DOHH2 (cell line): Measurements from ENCODE around the gene GSS.

Experiments used
- H3F3A ChIP-seq: fragments of 200-600 bp; sonication (generic), shearing (Covaris generic); 2 replicates; pipeline ENCODE4 v1.6.0; 2016; ENCODE audit warnings: antibody characterized with exemption, mild to moderate bottlenecking; ENCODE audit not compliant: control insufficient read depth, insufficient read depth
- H3K27ac ChIP-seq: fragments of 200-600 bp; sonication (generic); 2 replicates; pipeline ENCODE4 v1.5.1; 2014; ENCODE audit warnings: low read depth, mild to moderate bottlenecking, low read length, moderate library complexity
- H3K27me3 ChIP-seq: fragments of 200-600 bp; sonication (generic); 2 replicates; pipeline ENCODE4 v1.6.1; 2014; ENCODE audit warnings: mild to moderate bottlenecking, low read length, mixed read lengths; ENCODE audit not compliant: control insufficient read depth
- H3K36me3 ChIP-seq: fragments of 200-600 bp; sonication (generic); 2 replicates; pipeline ENCODE4 v1.6.1; 2014; ENCODE audit warnings: mild to moderate bottlenecking, low read length, moderate library complexity, mixed read lengths; ENCODE audit not compliant: control insufficient read depth
- H3K4me1 ChIP-seq: fragments of 200-600 bp; sonication (generic); 2 replicates; pipeline ENCODE4 v1.6.1; 2014; ENCODE audit warnings: mild to moderate bottlenecking, low read length, mixed read lengths; ENCODE audit not compliant: control insufficient read depth
- H3K4me2 ChIP-seq: fragments of 200-600 bp; sonication (generic); 2 replicates; pipeline ENCODE4 v1.6.0; 2014; ENCODE audit warnings: mild to moderate bottlenecking, low read length, moderate library complexity
- H3K4me3 ChIP-seq: fragments of 200-600 bp; sonication (generic); 2 replicates; pipeline ENCODE4 v1.5.1; 2014; ENCODE audit warnings: mild to moderate bottlenecking, low read length, mixed read lengths
- H3K79me2 ChIP-seq: fragments of 200-600 bp; sonication (generic); 2 replicates; pipeline ENCODE4 v1.6.1; 2014; ENCODE audit warnings: mild to moderate bottlenecking, low read length, mixed read lengths; ENCODE audit not compliant: control insufficient read depth
- H3K9me2 ChIP-seq: fragments of 200-600 bp; sonication (generic); replicated peaks from 2 replicates; pipeline ENCODE4 v1.6.1; 2014; ENCODE audit warnings: mild to moderate bottlenecking, low read length, mixed read lengths; ENCODE audit not compliant: control insufficient read depth
- H3K9me3 ChIP-seq: fragments of 200-600 bp; sonication (generic); 2 replicates; pipeline ENCODE4 v1.6.1; 2014; ENCODE audit warnings: antibody characterized with exemption, low read length, mixed read lengths; ENCODE audit not compliant: control insufficient read depth, insufficient read depth
- H4K20me1 ChIP-seq: fragments of 200-600 bp; sonication (generic); 2 replicates; pipeline ENCODE4 v1.6.0; 2014; ENCODE audit warnings: low read depth, mild to moderate bottlenecking, antibody characterized with exemption, low read length, moderate library complexity; ENCODE audit not compliant: control insufficient read depth, insufficient read depth
- CTCF ChIP-seq: fragments of 200-600 bp; sonication (generic); IDR thresholded peaks from one replicate; pipeline ENCODE4 v1.5.1; 2014; ENCODE audit warnings: antibody characterized with exemption, mild to moderate bottlenecking, low read depth, low read length; ENCODE audit not compliant: poor library complexity, severe bottlenecking
- EZH2phosphoT487 ChIP-seq: fragments of 200-600 bp; sonication (generic); IDR thresholded peaks from 2 replicates; pipeline ENCODE4 v1.6.1; 2017; ENCODE audit warnings: borderline replicate concordance, mild to moderate bottlenecking, antibody characterized with exemption, low read length, moderate library complexity, mixed read lengths

Gene GSS

DNA sequence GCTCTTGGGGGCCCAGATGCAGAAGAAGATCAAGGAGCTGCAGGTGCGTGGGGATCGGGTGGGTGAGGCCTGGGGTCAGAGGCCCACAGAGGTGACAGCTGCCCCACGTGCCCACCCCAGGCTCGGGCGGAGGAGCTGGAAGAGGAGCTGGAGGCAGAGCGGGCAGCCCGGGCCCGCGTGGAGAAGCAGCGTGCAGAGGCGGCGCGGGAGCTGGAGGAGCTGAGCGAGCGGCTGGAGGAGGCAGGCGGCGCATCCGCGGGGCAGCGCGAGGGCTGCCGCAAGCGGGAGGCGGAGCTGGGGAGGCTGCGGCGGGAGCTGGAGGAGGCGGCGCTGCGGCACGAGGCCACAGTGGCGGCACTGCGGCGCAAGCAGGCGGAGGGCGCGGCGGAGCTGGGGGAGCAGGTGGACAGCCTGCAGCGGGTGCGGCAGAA, 41.5 kb upstream of the GSS start:
- no peaks in the 10 kb centered on the region for H3K9me3 ChIP-seq
- H3K9me2 ChIP-seq, result no peaks in the 10 kb centered on the region
- no peaks in the 10 kb centered on the region for H3K79me2 ChIP-seq
- H3F3A ChIP-seq, result no peaks in the 10 kb centered on the region
- no peaks in the 10 kb centered on the region for H3K27me3 ChIP-seq
- TF ChIP-seq EZH2phosphoT487 (no peak), CTCF (no peak)
- peaks cover 29% of the 10 kb centered on the region for H3K36me3 ChIP-seq
- H3K4me1 ChIP-seq, result no peaks in the 10 kb centered on the region
- no peak overlapping the region for H3K27ac ChIP-seq
- H3K4me2 ChIP-seq, result no peak overlapping the region
- H3K4me3 ChIP-seq, result no peak overlapping the region
- no peaks in the 10 kb centered on the region for H4K20me1 ChIP-seq

GRCh38 chr20:34996243-34997028, 40.8 kb upstream of the GSS start:
- Histone ChIP-seq H3K27me3 (no peaks in the 10 kb centered on the region), H3K36me3 (peaks cover 22% of the 10 kb centered on the region)

DNA sequence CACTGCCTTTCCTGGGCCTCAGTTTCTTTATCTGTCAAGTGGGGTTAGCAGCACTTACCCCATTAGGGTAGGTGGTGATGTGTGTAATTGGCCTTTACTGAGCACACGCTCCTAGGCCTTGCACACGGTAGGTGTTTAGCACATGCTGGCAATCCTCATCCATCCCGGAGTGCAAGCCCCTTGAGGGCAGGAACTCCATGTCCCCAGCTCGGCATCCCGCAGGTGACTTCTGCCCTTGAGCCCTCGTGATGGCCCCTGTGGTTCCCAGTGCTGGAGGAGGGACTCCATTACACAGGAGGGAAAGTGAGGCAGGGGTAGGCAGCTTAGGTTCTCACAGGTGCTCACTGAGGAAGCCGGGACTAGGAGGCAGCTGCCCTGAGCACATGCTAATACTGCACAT, 40.1 kb upstream of the GSS start:
- no peaks in the 10 kb centered on the region for H4K20me1 ChIP-seq
- no peaks in the 10 kb centered on the region for H3K9me2 ChIP-seq
- H3K9me3 ChIP-seq, result no peaks in the 10 kb centered on the region
- no peaks in the 10 kb centered on the region for H3K4me1 ChIP-seq
- H3K4me3 ChIP-seq, result no peak overlapping the region
- peaks cover 14% of the 10 kb centered on the region; the same call in 1 of the 2 replicates for H3K36me3 ChIP-seq
- no peaks in the 10 kb centered on the region for H3K79me2 ChIP-seq
- no peaks in the 10 kb centered on the region for H3F3A ChIP-seq
- no peak overlapping the region for H3K27ac ChIP-seq
- no peak overlapping the region for H3K4me2 ChIP-seq
- no peaks in the 10 kb centered on the region for H3K27me3 ChIP-seq
- TF ChIP-seq CTCF, result no peak
- no peak for TF ChIP-seq EZH2phosphoT487

More at GRCh38 chr20:34996243-34997028, 40.8 kb upstream of the GSS start:
- Histone ChIP-seq H3F3A (no peaks in the 10 kb centered on the region), H3K79me2 (no peaks in the 10 kb centered on the region), H4K20me1 (no peaks in the 10 kb centered on the region), H3K9me2 (no peaks in the 10 kb centered on the region), H3K27ac (no peak overlapping the region), H3K4me3 (no peak overlapping the region), H3K9me3 (no peaks in the 10 kb centered on the region), H3K4me1 (no peaks in the 10 kb centered on the region), H3K4me2 (no peak overlapping the region)
- TF ChIP-seq CTCF, result no peak
- TF ChIP-seq EZH2phosphoT487, result no peak
